ENCODE results near the gene PTPRF.

The PTPRF gene

DNA sequence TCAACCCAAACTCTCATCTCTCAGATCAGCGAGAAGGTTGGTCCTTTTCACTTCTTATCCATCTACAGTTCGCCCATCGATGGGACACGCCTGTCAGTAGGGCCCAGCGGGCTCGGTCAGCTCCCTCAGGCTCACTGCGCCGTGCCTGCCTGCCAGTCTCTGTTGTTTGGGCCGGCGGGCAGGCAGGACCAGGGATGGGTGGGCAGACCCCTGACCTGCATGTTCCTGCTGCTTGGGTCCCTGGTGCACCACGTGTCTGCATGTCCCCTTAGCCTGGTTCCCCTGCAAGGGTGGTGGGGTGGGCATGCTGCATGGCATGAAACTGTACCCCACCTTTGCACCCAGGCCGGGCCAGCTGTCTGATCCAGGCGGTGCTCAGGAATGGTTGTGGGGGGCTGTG is 52.4 kb downstream of the PTPRF start:
- TF ChIP-seq, protein P1, sequence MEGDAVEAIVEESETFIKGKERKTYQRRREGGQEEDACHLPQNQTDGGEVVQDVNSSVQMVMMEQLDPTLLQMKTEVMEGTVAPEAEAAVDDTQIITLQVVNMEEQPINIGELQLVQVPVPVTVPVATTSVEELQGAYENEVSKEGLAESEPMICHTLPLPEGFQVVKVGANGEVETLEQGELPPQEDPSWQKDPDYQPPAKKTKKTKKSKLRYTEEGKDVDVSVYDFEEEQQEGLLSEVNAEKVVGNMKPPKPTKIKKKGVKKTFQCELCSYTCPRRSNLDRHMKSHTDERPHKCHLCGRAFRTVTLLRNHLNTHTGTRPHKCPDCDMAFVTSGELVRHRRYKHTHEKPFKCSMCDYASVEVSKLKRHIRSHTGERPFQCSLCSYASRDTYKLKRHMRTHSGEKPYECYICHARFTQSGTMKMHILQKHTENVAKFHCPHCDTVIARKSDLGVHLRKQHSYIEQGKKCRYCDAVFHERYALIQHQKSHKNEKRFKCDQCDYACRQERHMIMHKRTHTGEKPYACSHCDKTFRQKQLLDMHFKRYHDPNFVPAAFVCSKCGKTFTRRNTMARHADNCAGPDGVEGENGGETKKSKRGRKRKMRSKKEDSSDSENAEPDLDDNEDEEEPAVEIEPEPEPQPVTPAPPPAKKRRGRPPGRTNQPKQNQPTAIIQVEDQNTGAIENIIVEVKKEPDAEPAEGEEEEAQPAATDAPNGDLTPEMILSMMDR (IDR thresholded peaks at IDR 0.05; ENCODE audit: borderline replicate concordance, control extremely low read depth, extremely low read depth, insufficient read depth, missing control alignments) = no peak
- no peak for DNase-seq (ENCODE audit: low spot score)
- in situ Hi-C loops (cut with MboI; ENCODE audit: low sequenced_read_pairs, unreplicated experiment) = no loop called here

DNA sequence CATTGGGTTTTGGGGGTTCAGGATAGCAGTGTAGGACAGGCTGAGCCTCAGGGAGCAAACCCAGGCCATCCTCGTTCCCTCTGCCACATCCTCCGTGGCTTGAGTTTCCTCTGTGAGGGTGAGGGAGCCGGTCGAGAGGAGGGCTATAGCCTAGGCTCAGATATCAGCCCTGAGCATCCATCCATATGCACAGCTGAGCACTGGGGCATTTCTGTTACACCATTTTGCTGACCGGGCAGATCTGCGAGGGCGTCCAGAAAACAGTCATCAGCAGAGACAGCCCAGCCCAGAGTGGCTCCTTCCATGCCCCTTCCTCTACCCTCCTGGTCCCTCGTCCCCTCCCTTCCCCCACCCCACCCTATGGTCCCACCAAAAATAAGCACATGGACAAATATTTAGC is 53.5 kb downstream of the PTPRF start:
- DNase-seq (ENCODE audit: low spot score) = no peak
- TF ChIP-seq, protein P1 (IDR thresholded peaks at IDR 0.05; ENCODE audit: borderline replicate concordance, control extremely low read depth, extremely low read depth, insufficient read depth, missing control alignments) = no peak
- in situ Hi-C loops (cut with MboI; ENCODE audit: low sequenced_read_pairs, unreplicated experiment) = no loop called here

- DNase-seq (ENCODE audit: low spot score) = no peak
- in situ Hi-C loops (cut with MboI; ENCODE audit: low sequenced_read_pairs, unreplicated experiment) = no loop called here
- TF ChIP-seq, protein P1 (IDR thresholded peaks at IDR 0.05; ENCODE audit: borderline replicate concordance, control extremely low read depth, extremely low read depth, insufficient read depth, missing control alignments) = no peak
Measured at GRCh38 chr1:43585557-43585956, 54.9 kb downstream of the PTPRF start.

DNA sequence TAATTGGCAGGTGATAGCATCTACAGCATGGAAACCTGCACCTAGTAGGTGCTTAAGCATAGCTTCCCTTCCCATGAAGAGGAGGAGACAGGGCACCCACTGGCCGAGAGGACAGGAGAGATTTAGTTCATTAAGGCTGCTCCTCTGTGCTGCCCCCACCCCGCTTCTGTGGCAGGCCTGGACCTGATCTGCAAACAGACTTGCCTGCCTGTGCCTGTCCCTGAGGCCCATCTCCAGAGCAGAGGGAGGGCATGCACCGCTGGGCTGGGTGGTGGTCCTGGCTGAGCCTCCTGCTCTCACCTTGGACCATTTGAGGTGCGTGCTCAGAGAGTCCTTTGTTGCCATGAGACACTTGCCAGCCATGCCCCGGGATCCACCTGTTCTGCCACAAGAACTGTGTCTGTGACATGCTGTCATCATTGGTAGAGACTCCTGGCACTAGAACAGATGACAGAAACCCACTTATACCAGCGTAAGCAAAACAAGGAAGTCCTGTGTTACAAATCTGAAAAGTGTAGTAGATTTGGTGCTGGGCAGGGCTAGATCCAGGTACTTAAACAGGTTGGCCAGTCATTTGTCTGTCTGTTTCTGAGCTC is 55.6 kb downstream of the PTPRF start:
- no peak for DNase-seq (ENCODE audit: low spot score)
- TF ChIP-seq, protein P1 (IDR thresholded peaks at IDR 0.05; ENCODE audit: borderline replicate concordance, control extremely low read depth, extremely low read depth, insufficient read depth, missing control alignments) = no peak
- in situ Hi-C loops (cut with MboI; ENCODE audit: low sequenced_read_pairs, unreplicated experiment) = no loop called here

DNA sequence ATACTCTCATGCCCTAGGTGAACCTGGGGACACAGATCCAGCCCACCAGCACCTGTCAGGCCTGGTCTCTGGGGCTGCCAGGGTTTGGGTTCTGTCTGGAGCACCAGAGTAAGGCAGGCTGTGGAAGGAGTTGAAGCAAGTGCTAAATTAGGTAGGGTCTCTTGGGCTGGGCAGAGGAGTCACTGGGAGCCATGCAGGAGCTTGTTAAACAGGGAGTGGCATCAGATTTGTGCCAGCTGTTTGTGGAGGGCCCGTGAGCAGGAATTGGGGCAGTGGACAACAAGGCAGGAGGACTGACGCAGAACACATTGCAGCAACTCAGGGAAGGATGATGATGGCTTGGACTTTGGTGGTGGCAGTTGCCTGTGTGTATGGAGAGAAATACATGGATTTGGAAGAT is 56.3 kb downstream of the PTPRF start:
- TF ChIP-seq, protein P1 (IDR thresholded peaks at IDR 0.05; ENCODE audit: borderline replicate concordance, control extremely low read depth, extremely low read depth, insufficient read depth, missing control alignments) = no peak
- in situ Hi-C loops (cut with MboI; ENCODE audit: low sequenced_read_pairs, unreplicated experiment) = no loop called here
- DNase-seq (ENCODE audit: low spot score) = no peak

DNA sequence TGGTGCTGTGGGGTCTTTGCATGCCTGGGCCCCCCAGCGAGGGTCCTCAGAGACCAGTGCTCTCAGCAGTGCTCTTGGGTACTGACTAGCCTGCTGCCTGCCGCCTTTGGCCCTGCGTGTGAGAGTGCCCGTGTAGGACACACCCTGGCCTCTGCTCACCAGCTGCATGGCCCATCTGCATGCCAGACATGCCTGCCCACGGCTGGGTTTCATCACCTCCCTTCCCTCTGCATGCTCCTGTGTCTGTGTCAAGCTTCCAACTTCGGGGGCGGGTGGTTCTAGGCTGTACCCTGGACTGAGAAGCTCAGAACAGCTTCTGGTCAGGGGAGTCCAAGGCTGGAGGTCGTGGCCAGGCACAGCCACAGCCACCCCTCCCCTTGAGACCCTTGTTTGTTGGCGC is 56.9 kb downstream of the PTPRF start:
- TF ChIP-seq, protein P1 (IDR thresholded peaks at IDR 0.05; ENCODE audit: borderline replicate concordance, control extremely low read depth, extremely low read depth, insufficient read depth, missing control alignments) = no peak
- in situ Hi-C loops (cut with MboI; ENCODE audit: low sequenced_read_pairs, unreplicated experiment) = no loop called here
- DNase-seq (ENCODE audit: low spot score) = no peak
